Erythroblast (primary cell): ENCODE measurements around the gene NINL.

Source experiments
- GATA1 ChIP-seq: IDR thresholded peaks from 2 replicates; pipeline ENCODE4 v1.6.1; 2011; ENCODE audit warnings: low read depth, mild to moderate bottlenecking, control low read depth, low read length, moderate library complexity
- POLR2A ChIP-seq: IDR thresholded peaks from 2 replicates; pipeline ENCODE4 v1.6.1; 2011; ENCODE audit warnings: mild to moderate bottlenecking, low read length

DNA sequence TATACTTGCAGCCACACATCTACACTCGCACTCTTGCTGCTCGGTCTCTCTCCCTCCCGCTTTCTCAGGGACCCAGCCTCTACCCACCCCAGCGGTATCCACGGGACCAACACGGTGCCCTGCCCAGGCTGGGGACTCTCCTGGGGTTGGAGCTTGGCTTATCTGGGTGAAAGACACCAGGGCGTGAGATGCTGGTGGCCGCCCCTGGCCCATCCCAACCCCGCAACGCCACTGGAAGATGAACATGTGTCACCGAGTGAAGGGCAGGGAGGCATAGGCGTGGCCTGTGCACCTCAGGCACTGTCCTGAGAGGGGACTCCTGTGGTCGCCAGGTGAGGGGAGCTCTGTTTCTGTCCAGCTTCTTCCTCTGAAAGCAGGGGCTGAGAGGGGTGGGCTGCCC, 47.4 kb downstream of the NINL start:
- no peak for TF ChIP-seq POLR2A
- TF ChIP-seq GATA1, result no peak
